Neural progenitor cell (in vitro differentiated cells): Measurements from ENCODE around the gene RIMBP3C.
"Not testable (repeated sequence)": the region's sequence is repeated elsewhere in the genome, so short reads cannot be mapped to it uniquely, and the experiment has no call there.

Experiments
- EZH2phosphoT487 ChIP-seq: fragments of 200-600 bp; sonication (generic); IDR thresholded peaks from 2 replicates; pipeline ENCODE4 v1.6.1; 2017; ENCODE audit warnings: antibody characterized with exemption
- TF ChIP-seq, protein P1 (sequence below): fragments of 200-600 bp; sonication (generic); IDR thresholded peaks from 2 replicates; pipeline ENCODE4 v1.5.1; 2017; ENCODE audit warnings: antibody characterized with exemption, mild to moderate bottlenecking

DNA sequence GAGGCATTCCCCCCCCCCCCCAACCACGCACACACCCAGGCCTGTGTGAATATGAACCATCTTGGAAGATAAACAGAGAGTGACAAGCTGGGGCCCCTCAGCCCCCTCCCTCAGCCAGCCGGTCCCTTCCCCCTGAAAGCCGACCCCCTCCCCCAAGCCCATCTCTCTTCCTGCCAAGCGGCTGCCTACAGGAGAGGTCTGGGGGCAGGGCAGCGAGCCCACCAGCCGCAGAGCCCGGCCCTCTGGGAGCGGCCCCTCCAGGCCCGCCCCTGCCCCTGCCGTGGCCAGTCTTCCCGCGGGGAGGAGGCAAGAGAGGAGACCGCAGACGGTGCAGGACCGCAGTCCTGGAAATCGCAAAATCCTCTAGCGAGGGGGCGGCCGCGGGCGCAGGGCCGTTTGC, 34.7 kb downstream of the RIMBP3C start:
- TF ChIP-seq, protein P1, sequence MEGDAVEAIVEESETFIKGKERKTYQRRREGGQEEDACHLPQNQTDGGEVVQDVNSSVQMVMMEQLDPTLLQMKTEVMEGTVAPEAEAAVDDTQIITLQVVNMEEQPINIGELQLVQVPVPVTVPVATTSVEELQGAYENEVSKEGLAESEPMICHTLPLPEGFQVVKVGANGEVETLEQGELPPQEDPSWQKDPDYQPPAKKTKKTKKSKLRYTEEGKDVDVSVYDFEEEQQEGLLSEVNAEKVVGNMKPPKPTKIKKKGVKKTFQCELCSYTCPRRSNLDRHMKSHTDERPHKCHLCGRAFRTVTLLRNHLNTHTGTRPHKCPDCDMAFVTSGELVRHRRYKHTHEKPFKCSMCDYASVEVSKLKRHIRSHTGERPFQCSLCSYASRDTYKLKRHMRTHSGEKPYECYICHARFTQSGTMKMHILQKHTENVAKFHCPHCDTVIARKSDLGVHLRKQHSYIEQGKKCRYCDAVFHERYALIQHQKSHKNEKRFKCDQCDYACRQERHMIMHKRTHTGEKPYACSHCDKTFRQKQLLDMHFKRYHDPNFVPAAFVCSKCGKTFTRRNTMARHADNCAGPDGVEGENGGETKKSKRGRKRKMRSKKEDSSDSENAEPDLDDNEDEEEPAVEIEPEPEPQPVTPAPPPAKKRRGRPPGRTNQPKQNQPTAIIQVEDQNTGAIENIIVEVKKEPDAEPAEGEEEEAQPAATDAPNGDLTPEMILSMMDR: not testable (repeated sequence)
- not testable (repeated sequence) for TF ChIP-seq EZH2phosphoT487
